Mesodermal cell (in vitro differentiated cells): Measurements from ENCODE around the gene CSTB. TPM values are rescaled to one million over a fixed set of nuclear protein-coding genes. Genes with fewer than 3 reads are reported as not detected.
"Not testable (repeated sequence)": the region's sequence is repeated elsewhere in the genome, so short reads cannot be mapped to it uniquely, and the experiment has no call there.

Source experiments
- H3K27ac ChIP-seq: 2 replicates; pipeline ENCODE4 v1.7.0; 2013; ENCODE audit warnings: mild to moderate bottlenecking, low read depth, low read length, moderate library complexity; ENCODE audit not compliant: severe bottlenecking
- H3K36me3 ChIP-seq: 2 replicates; pipeline ENCODE4 v1.7.1; 2013; ENCODE audit warnings: mild to moderate bottlenecking, low read length, moderate library complexity; ENCODE audit not compliant: control insufficient read depth, insufficient read depth
- H3K4me1 ChIP-seq: one replicate; pipeline ENCODE4 v1.7.1; 2013; ENCODE audit warnings: mild to moderate bottlenecking, low read length; ENCODE audit not compliant: insufficient read depth, control insufficient read depth, poor library complexity, severe bottlenecking
- H3K4me3 ChIP-seq: 2 replicates; pipeline ENCODE4 v1.7.0; 2013; ENCODE audit warnings: low read length, control low read depth, mild to moderate bottlenecking; ENCODE audit not compliant: insufficient read depth, poor library complexity, severe bottlenecking; ENCODE audit errors: extremely low read depth
- H3K9me3 ChIP-seq: 2 replicates; pipeline ENCODE4 v1.7.1; 2013; ENCODE audit warnings: mild to moderate bottlenecking, low read length, moderate library complexity; ENCODE audit not compliant: control insufficient read depth
- WGBS, 2 experiments: methylation state at CpG; one replicate each; pipeline ENCODE4 v1.1.5; 2013; ENCODE audit warnings: missing lambda C conversion rate in 2 of 2; ENCODE audit not compliant: insufficient coverage in 2 of 2; 5-methylcytosine and 5-hydroxymethylcytosine counted together
- polyA plus RNA-seq, 2 experiments: library from polyadenylated mRNA; stranded (reverse); fragments of 50-300 nt; gene quantifications; one replicate each; pipeline ENCODE4 v1.2.3, GENCODE V29; 2013

Gene CSTB
- 51.1 TPM for polyA plus RNA-seq (2013, experiment 1 of 2)
- 45.0 TPM for polyA plus RNA-seq (2013, experiment 2 of 2)

GRCh38 chr21:43775795-43776430 is at the start of gene CSTB:
Gene CSTB (minus strand): TSS chr21:43776308. CDS start chr21:43776269, 39 bp downstream.
- Histone ChIP-seq H3K9me3 (no peaks in the 10 kb centered on the region), H3K4me3 (peak within 1 kb of the TSS; percentile 89), H3K4me1 (peaks cover 4% of the 10 kb centered on the region), H3K27ac (peak within 1 kb of the TSS; percentile 80), H3K36me3 (peaks cover 25% of the 10 kb centered on the region)
- 1% methylated on average over 45 to 71 of the region's 71 CpGs for WGBS, 2 experiments

GRCh38 chr21:43825242-43825935 is 49.3 kb upstream of the CSTB start:
- no peak overlapping the region for H3K4me3 ChIP-seq
- H3K9me3 ChIP-seq = no peaks in the 10 kb centered on the region
- 93 to 94% methylated on average over 22 to 23 of the region's 24 CpGs for WGBS, 2 experiments
- no peak overlapping the region for H3K27ac ChIP-seq
- no peaks in the 10 kb centered on the region for H3K36me3 ChIP-seq
- peaks cover 6% of the 10 kb centered on the region for H3K4me1 ChIP-seq

GRCh38 chr21:43824333-43825241 is 48.5 kb upstream of the CSTB start:
- Histone ChIP-seq H3K4me3 (no peak overlapping the region), H3K9me3 (no peaks in the 10 kb centered on the region), H3K4me1 (peaks cover 6% of the 10 kb centered on the region), H3K27ac (no peak overlapping the region), H3K36me3 (no peaks in the 10 kb centered on the region)
- WGBS, 2 experiments = 87 to 89% methylated on average over 9 to 13 of the region's 17 CpGs

GRCh38 chr21:43822741-43823140 is 46.6 kb upstream of the CSTB start:
- no CpG with 5 or more reads among the region's 5 CpGs for WGBS, 2 experiments

GRCh38 chr21:43822166-43822565 is 46.1 kb upstream of the CSTB start:
- 97 to 98% methylated on average over 8 to 11 of the region's 25 CpGs for WGBS, 2 experiments
- H3K27ac ChIP-seq, H3K4me3 ChIP-seq, H3K36me3 ChIP-seq, H3K9me3 ChIP-seq, H3K4me1 ChIP-seq: not testable (repeated sequence)

More at GRCh38 chr21:43822741-43823140, 46.6 kb upstream of the CSTB start:
- not testable (repeated sequence) for H3K4me1 ChIP-seq, H3K36me3 ChIP-seq, H3K9me3 ChIP-seq, H3K27ac ChIP-seq, H3K4me3 ChIP-seq

- Histone ChIP-seq H3K9me3 (no peaks in the 10 kb centered on the region), H3K4me1 (no peaks in the 10 kb centered on the region), H3K4me3 (no peak overlapping the region), H3K27ac (no peak overlapping the region), H3K36me3 (no peaks in the 10 kb centered on the region)
- 93 to 95% methylated on average over 11 of the region's 11 CpGs for WGBS, 2 experiments
These were observed 44.4 kb upstream of the CSTB start for GRCh38 chr21:43820466-43820865.

GRCh38 chr21:43819511-43820405 is 43.6 kb upstream of the CSTB start:
- no peak overlapping the region for H3K4me3 ChIP-seq
- 88 to 93% methylated on average over 25 of the region's 25 CpGs for WGBS, 2 experiments
- H3K4me1 ChIP-seq = no peaks in the 10 kb centered on the region
- H3K36me3 ChIP-seq = no peaks in the 10 kb centered on the region
- no peak overlapping the region for H3K27ac ChIP-seq
- no peaks in the 10 kb centered on the region for H3K9me3 ChIP-seq

GRCh38 chr21:43818685-43819084 is 42.6 kb upstream of the CSTB start:
- Histone ChIP-seq H3K36me3 (no peaks in the 10 kb centered on the region), H3K4me3 (no peak overlapping the region), H3K9me3 (no peaks in the 10 kb centered on the region), H3K4me1 (no peaks in the 10 kb centered on the region), H3K27ac (no peak overlapping the region)
- WGBS, 2 experiments = 71 to 76% methylated on average over 2 to 3 of the region's 3 CpGs

- no peaks in the 10 kb centered on the region for H3K36me3 ChIP-seq
- H3K4me3 ChIP-seq = no peak overlapping the region
- 89 to 90% methylated on average over 25 to 28 of the region's 29 CpGs for WGBS, 2 experiments
- H3K9me3 ChIP-seq = no peaks in the 10 kb centered on the region
- H3K27ac ChIP-seq = no peak overlapping the region
- H3K4me1 ChIP-seq = no peaks in the 10 kb centered on the region
These were observed 41.3 kb upstream of the CSTB start for GRCh38 chr21:43817157-43818086.
